Gastrocnemius medialis (tissue), 4 donors: ENCODE results near the gene REL. TPM values are rescaled to one million over a fixed set of nuclear protein-coding genes. Genes with fewer than 3 reads are reported as not detected.

Source experiments
- ATAC-seq, 2 donors: fragments of 150-250 bp; one replicate each; pipeline ENCODE4 v1.9.1; 2016
- DNase-seq, 2 donors: peaks; one replicate each; pipeline ENCODE4 v3.0.0-alpha.2; 2019
- H3K27ac ChIP-seq, 4 donors: fragments of 200-600 bp; sonication (generic); 1 replicate in 1 of 4; 2 replicates in 3 of 4; pipeline ENCODE4 v1.5.1; 2016 to 2018; ENCODE audit warnings: mild to moderate bottlenecking in 2 of 4, moderate library complexity in 1 of 4
- H3K27me3 ChIP-seq, 3 donors: fragments of 200-600 bp; sonication (generic) in 2 of 3; 1 replicate in 1 of 3; 2 replicates in 2 of 3; pipeline versions ENCODE4 v1.5.1 to v1.6.0; 2016 to 2019; ENCODE audit warnings: mild to moderate bottlenecking in 1 of 3, moderate library complexity in 1 of 3
- H3K36me3 ChIP-seq, 2 donors: fragments of 200-600 bp; sonication (generic) in 1 of 2; one replicate each; pipeline ENCODE4 v1.5.1; 2017 to 2018
- H3K4me1 ChIP-seq, 2 donors: fragments of 200-600 bp; sonication (generic) in 1 of 2; one replicate each; pipeline ENCODE4 v1.5.1; 2016 to 2017; ENCODE audit warnings: mild to moderate bottlenecking in 2 of 2
- H3K4me3 ChIP-seq, 4 donors: fragments of 200-600 bp; sonication (generic) in 3 of 4; 1 replicate in 1 of 4; 2 replicates in 3 of 4; pipeline ENCODE4 v1.5.1; 2016 to 2019; ENCODE audit warnings: mild to moderate bottlenecking in 2 of 4
- H3K9me3 ChIP-seq, 3 donors: fragments of 200-600 bp; sonication (generic) in 2 of 3; 1 replicate in 1 of 3; 2 replicates in 2 of 3; pipeline ENCODE4 v1.5.1; 2016 to 2019
- CTCF ChIP-seq, 5 experiments: fragments of 450-650 bp in 3 of 5; fragments of 200-600 bp in 2 of 5; sonication (generic) in 2 of 5; IDR thresholded peaks in 4 of 5; conservative IDR thresholded peaks in 1 of 5; 1 replicate in 4 of 5; 2 replicates in 1 of 5; pipeline ENCODE4 v1.5.1; 2016 to 2019; ENCODE audit warnings: antibody characterized with exemption in 5 of 5, mild to moderate bottlenecking in 3 of 5, moderate library complexity in 3 of 5
- POLR2A ChIP-seq, 2 donors: fragments of 450-650 bp; IDR thresholded peaks; one replicate each; pipeline ENCODE4 v1.6.1; 2017; ENCODE audit warnings: antibody characterized with exemption in 2 of 2, mild to moderate bottlenecking in 2 of 2, moderate library complexity in 2 of 2
- in situ Hi-C, 4 donors: fragments of 200-750 bp; cut with MboI; loops; one replicate each; pipeline versions ENCODE4 v1.15.0 to v1.8.0; 2017; ENCODE audit warnings: low sequenced_read_pairs in 4 of 4
- intact Hi-C: fragments of 100-400 bp; cut with DNase I; formaldehyde crosslinking; loops from one replicate; pipeline ENCODE4 v1.15.1; 2023; ENCODE audit warnings: low total_unique reads
- total RNA-seq, 4 donors: library from RNA; depleted of rRNA; stranded (reverse); fragments of >200 nt; gene quantifications; one replicate each; pipeline versions ENCODE4 v1.1.0 to v1.2.3, GENCODE V29; 2016

Gene REL
- total RNA-seq, 4 donors from 2014 or later: 4.2 to 7.6 (median 5.4) TPM

- TF ChIP-seq POLR2A (IDR thresholded peaks at IDR 0.05) (no peak), CTCF (IDR thresholded peaks at IDR 0.05 in 4 of 5, conservative IDR thresholded peaks at IDR 0.05 in 1 of 5) (no peak)
- no peaks in the 10 kb centered on the region for H3K36me3 ChIP-seq
- in situ Hi-C loops (no loop called here), intact Hi-C loops (loop anchor here (5.0 kb wide), 1 partner anchor 326 kb away; no protein-coding TSS in a partner anchor)
- peak overlapping the region; percentile 89 to 100 (median 91) for H3K27ac ChIP-seq
- no peaks in the 10 kb centered on the region for H3K9me3 ChIP-seq
- no peaks in the 10 kb centered on the region for H3K27me3 ChIP-seq
- ATAC-seq: no peak
- peaks cover 27 to 50% of the 10 kb centered on the region in 2 donors for H3K4me1 ChIP-seq
- H3K4me3 ChIP-seq: peak overlapping the region; percentile 69 to 99 (median 75)
- DNase-seq: no peak
Measured at GRCh38 chr2:60882971-60883753, 1.8 kb downstream of the REL start.

DNA sequence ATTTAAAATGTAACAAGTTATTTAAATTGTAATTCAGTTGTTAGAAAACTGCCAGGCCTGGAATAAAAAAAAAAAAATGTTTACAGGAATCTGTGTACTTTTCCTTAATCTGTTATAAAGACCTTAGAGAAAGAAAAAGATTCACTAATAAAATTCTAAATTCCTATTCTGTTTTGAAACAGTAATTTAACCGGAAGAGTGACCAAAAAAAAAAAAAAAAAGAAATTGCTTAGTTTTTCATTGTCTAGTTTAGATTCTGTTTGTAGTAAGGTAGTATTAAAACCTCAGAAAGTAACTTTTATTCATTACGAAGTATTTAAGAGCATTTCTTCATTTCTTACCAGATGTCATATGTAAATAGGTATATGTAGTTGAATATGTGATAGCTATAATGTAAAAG lies 2.5 kb downstream of the REL start:
- no peak for TF ChIP-seq POLR2A (IDR thresholded peaks at IDR 0.05)
- TF ChIP-seq CTCF (IDR thresholded peaks at IDR 0.05 in 4 of 5, conservative IDR thresholded peaks at IDR 0.05 in 1 of 5): no peak
- in situ Hi-C loops: no loop called here
- DNase-seq: no peak
- H3K36me3 ChIP-seq: no peaks in the 10 kb centered on the region
- H3K9me3 ChIP-seq: no peaks in the 10 kb centered on the region
- peaks cover 27 to 50% of the 10 kb centered on the region in 2 donors for H3K4me1 ChIP-seq
- peak overlapping the region; percentile 89 to 100 (median 91) for H3K27ac ChIP-seq
- peak overlapping the region in 3 of 4 donors; percentile 0 to 99 (median 69) for H3K4me3 ChIP-seq
- no peaks in the 10 kb centered on the region for H3K27me3 ChIP-seq
- no peak for ATAC-seq
- intact Hi-C loops: loop anchor here (5.0 kb wide), 1 partner anchor 327 kb away; no protein-coding TSS in a partner anchor

DNA sequence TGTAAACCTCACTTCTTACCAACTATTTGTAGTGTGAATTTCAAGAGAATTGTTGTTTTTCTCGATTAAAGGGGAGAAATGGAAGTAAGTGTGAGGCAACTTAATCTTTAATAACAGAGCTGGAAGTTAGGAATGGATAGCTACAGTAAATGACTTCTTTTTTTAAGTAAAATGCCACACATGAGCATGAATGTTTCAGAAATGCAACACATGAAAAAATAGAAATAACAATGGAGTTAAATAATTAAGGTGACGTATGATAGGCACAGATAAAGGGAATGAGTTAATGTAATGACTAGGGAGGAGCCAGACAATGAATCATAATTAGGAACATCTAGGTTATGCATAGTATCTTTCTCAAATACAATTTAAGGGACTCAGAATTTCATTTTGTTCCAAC lies 3.4 kb downstream of the REL start:
- TF ChIP-seq CTCF (IDR thresholded peaks at IDR 0.05 in 4 of 5, conservative IDR thresholded peaks at IDR 0.05 in 1 of 5): no peak
- no peak for TF ChIP-seq POLR2A (IDR thresholded peaks at IDR 0.05)
- peak overlapping the region; percentile 89 to 100 (median 91) for H3K27ac ChIP-seq
- ATAC-seq: no peak
- H3K4me1 ChIP-seq: peaks cover 27 to 50% of the 10 kb centered on the region in 2 donors
- intact Hi-C loops: loop anchor here (5.0 kb wide), 1 partner anchor 327 kb away; no protein-coding TSS in a partner anchor
- no peak for DNase-seq
- no peaks in the 10 kb centered on the region for H3K36me3 ChIP-seq
- no peaks in the 10 kb centered on the region for H3K9me3 ChIP-seq
- no peaks in the 10 kb centered on the region for H3K27me3 ChIP-seq
- peak overlapping the region in 1 of 4 donors; percentile 99 for H3K4me3 ChIP-seq
- in situ Hi-C loops: no loop called here

GRCh38 chr2:60885683-60886082 lies 4.3 kb downstream of the REL start:
- intact Hi-C loops (no loop called here), in situ Hi-C loops (no loop called here)
- DNase-seq (no peak), ATAC-seq (no peak)
- Histone ChIP-seq H3K36me3 (no peaks in the 10 kb centered on the region), H3K27ac (peak overlapping the region in 2 of 4 donors; percentile 12 to 89), H3K27me3 (no peaks in the 10 kb centered on the region), H3K9me3 (no peaks in the 10 kb centered on the region), H3K4me1 (peaks cover 23 to 43% of the 10 kb centered on the region in 2 donors), H3K4me3 (peak overlapping the region in 1 of 4 donors; percentile 3)
- TF ChIP-seq POLR2A (IDR thresholded peaks at IDR 0.05) (no peak), CTCF (IDR thresholded peaks at IDR 0.05 in 4 of 5, conservative IDR thresholded peaks at IDR 0.05 in 1 of 5) (no peak)
